HS-5 (cell line): ENCODE results near the gene YPEL4.
A peak's percentile ranks its signal among the peaks of the same experiment; 100 is the strongest.
"Not testable (repeated sequence)": the region's sequence is repeated elsewhere in the genome, so short reads cannot be mapped to it uniquely, and the experiment has no call there.

Source experiments
- DNase-seq: peaks from one replicate; pipeline ENCODE4 v3.0.0-alpha.2; 2012; ENCODE audit warnings: low read depth

YPEL4 gene

GRCh38 chr11:57649826-57650738 is at the start of gene YPEL4:
Gene YPEL4, minus strand, starts transcription at chr11:57649912. Its CDS starts 2,805 bp downstream, at chr11:57647107.
- no peak for DNase-seq

- no peak for DNase-seq
Measured at GRCh38 chr11:57698843-57699365, 49.2 kb upstream of the YPEL4 start.

- DNase-seq = not testable (repeated sequence)
Measured at GRCh38 chr11:57690474-57690873, 40.8 kb upstream of the YPEL4 start.

GRCh38 chr11:57681168-57681567 is 31.5 kb upstream of the YPEL4 start:
- DNase-seq = no peak

GRCh38 chr11:57680552-57680874 is 30.8 kb upstream of the YPEL4 start:
- no peak for DNase-seq

- no peak for DNase-seq
Measured at GRCh38 chr11:57679396-57679795, 29.7 kb upstream of the YPEL4 start.

GRCh38 chr11:57675176-57675941 is 25.6 kb upstream of the YPEL4 start:
- no peak for DNase-seq

- DNase-seq = no peak
Measured at GRCh38 chr11:57674251-57674650, 24.5 kb upstream of the YPEL4 start.

- no peak for DNase-seq
Measured at GRCh38 chr11:57668434-57668782, 18.7 kb upstream of the YPEL4 start.

- no peak for DNase-seq
Measured at GRCh38 chr11:57667736-57668433, 18.2 kb upstream of the YPEL4 start, which contains the start of gene ZDHHC5. Gene ZDHHC5, plus strand, starts transcription at chr11:57668114. Its CDS starts 4,977 bp downstream, at chr11:57673091.

GRCh38 chr11:57667117-57667735 is 17.5 kb upstream of the YPEL4 start:
- peak; percentile 99 for DNase-seq

GRCh38 chr11:57663975-57664374 is 14.3 kb upstream of the YPEL4 start:
- no peak for DNase-seq

- DNase-seq = no peak
Measured at GRCh38 chr11:57662893-57663292, 13.2 kb upstream of the YPEL4 start.

GRCh38 chr11:57659669-57660068 is 10.0 kb upstream of the YPEL4 start:
- DNase-seq = no peak

- no peak for DNase-seq
Measured at GRCh38 chr11:57658023-57658361, 8.3 kb upstream of the YPEL4 start.

GRCh38 chr11:57657194-57658022 is 7.7 kb upstream of the YPEL4 start, which contains the start of gene CLP1:
Gene CLP1, plus strand, starts transcription at chr11:57657762. Its CDS starts 1,715 bp downstream, at chr11:57659477.
- peak; percentile 97 for DNase-seq

GRCh38 chr11:57656885-57657193 is 7.1 kb upstream of the YPEL4 start:
- DNase-seq = no peak

- DNase-seq = no peak
Measured at GRCh38 chr11:57653163-57653562, 3.5 kb upstream of the YPEL4 start.

- no peak for DNase-seq
Measured at GRCh38 chr11:57652662-57653061, 3.0 kb upstream of the YPEL4 start.

- not testable (repeated sequence) for DNase-seq
Measured at GRCh38 chr11:57652230-57652629, 2.5 kb upstream of the YPEL4 start.

- DNase-seq = no peak
Measured at GRCh38 chr11:57651408-57651807, 1.7 kb upstream of the YPEL4 start.
